ENCODE data around the gene ADAM12. TPM values are rescaled to one million over a fixed set of nuclear protein-coding genes. Genes with fewer than 3 reads are reported as not detected.

ADAM12 gene
- total and polyA plus RNA-seq, 2 donors from 2014 or later, result 0.26 to 3.3 TPM

DNA sequence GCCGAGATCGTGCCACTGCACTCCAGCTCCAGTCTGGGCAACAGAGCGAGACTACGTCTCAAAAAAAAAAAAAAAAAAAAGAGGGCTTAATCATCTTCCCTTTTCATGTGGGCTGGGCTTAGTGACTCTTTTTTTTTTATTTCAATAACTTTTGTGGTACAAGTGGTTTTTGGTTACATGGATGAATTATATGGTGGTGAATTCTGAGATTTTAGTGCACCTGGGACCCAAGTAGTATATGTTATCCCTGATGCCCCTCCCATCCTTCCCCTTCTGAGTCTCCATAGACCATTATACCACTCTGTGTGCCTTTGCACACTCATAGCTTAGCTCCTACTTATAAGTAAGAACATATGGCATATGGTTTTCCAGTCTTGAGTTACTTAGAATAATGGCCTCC lies 4.8 kb upstream of the ADAM12 start:
- DNase-seq, result no peak

GRCh38 chr10:126392469-126392868 lies 4.2 kb upstream of the ADAM12 start:
- intact Hi-C loops (cut with DNase I), result no loop called here
- Histone ChIP-seq H3K4me1 (ENCODE audit: control insufficient read depth in 2 of 3, insufficient read depth in 2 of 3, low read depth in 1 of 3, low read length in 3 of 3) (no peaks in the 10 kb centered on the region), H3K9ac (ENCODE audit: low read length in 3 of 3) (no peak overlapping the region), H3K9me3 (ENCODE audit: control insufficient read depth in 2 of 3, insufficient read depth in 1 of 3, low read length in 3 of 3) (no peaks in the 10 kb centered on the region), H3K27me3 (ENCODE audit: control insufficient read depth, insufficient read depth, low read length) (no peaks in the 10 kb centered on the region), H3K36me3 (ENCODE audit: control insufficient read depth in 2 of 3, insufficient read depth in 3 of 3, low read length in 3 of 3) (no peaks in the 10 kb centered on the region), H3K4me3 (ENCODE audit: low read length in 3 of 3) (no peak overlapping the region), H3K27ac (ENCODE audit: low read depth in 2 of 2, low read length in 2 of 2) (no peak overlapping the region)
- DNase-seq (no peak), FAIRE-seq (no peak)
- no peak for TF ChIP-seq CTCF (IDR thresholded peaks at IDR 0.05; ENCODE audit: borderline replicate concordance, extremely low read depth, insufficient read depth)

More for the DNA sequence above, 4.8 kb upstream of the ADAM12 start:
- H3K36me3 ChIP-seq (ENCODE audit: control insufficient read depth in 2 of 3, insufficient read depth in 3 of 3, low read length in 3 of 3), result no peaks in the 10 kb centered on the region
- TF ChIP-seq CTCF (IDR thresholded peaks at IDR 0.05; ENCODE audit: borderline replicate concordance, extremely low read depth, insufficient read depth), result no peak
- H3K4me3 ChIP-seq (ENCODE audit: low read length in 3 of 3), result no peak overlapping the region
- H3K27me3 ChIP-seq (ENCODE audit: control insufficient read depth, insufficient read depth, low read length), result no peaks in the 10 kb centered on the region
- no peak overlapping the region for H3K9ac ChIP-seq (ENCODE audit: low read length in 3 of 3)
- no peaks in the 10 kb centered on the region for H3K4me1 ChIP-seq (ENCODE audit: control insufficient read depth in 2 of 3, insufficient read depth in 2 of 3, low read depth in 1 of 3, low read length in 3 of 3)
- H3K27ac ChIP-seq (ENCODE audit: low read depth in 2 of 2, low read length in 2 of 2), result no peak overlapping the region
- intact Hi-C loops (cut with DNase I), result no loop called here
- FAIRE-seq, result no peak
- no peaks in the 10 kb centered on the region for H3K9me3 ChIP-seq (ENCODE audit: control insufficient read depth in 2 of 3, insufficient read depth in 1 of 3, low read length in 3 of 3)

DNA sequence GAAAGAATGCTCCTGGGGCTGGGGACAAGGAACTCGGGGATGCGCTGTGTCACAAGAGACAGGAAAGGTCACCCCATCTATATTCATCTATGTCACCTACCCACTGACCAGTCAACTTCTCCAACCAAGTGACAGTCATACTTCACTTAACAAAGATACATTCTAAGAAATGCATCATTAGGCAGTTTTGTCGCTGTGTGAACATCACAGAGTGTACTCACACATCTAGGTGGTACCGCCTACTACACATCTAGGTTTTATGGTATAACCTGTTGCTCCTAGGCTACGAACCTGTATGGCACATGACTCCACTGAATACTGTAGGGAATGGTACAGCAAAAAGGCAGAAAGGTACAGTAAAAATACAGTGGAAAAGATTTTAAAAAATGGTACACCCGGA lies 3.8 kb upstream of the ADAM12 start:
- no peak for FAIRE-seq
- no peak overlapping the region for H3K4me3 ChIP-seq (ENCODE audit: low read length in 3 of 3)

More for the DNA sequence above, 3.8 kb upstream of the ADAM12 start:
- peaks cover 0 to 2% (median 0%) of the 10 kb centered on the region in 3 donors for H3K4me1 ChIP-seq (ENCODE audit: control insufficient read depth in 2 of 3, insufficient read depth in 2 of 3, low read depth in 1 of 3, low read length in 3 of 3)
- no peaks in the 10 kb centered on the region for H3K27me3 ChIP-seq (ENCODE audit: control insufficient read depth, insufficient read depth, low read length)
- H3K9me3 ChIP-seq (ENCODE audit: control insufficient read depth in 2 of 3, insufficient read depth in 1 of 3, low read length in 3 of 3), result no peaks in the 10 kb centered on the region
- intact Hi-C loops (cut with DNase I), result no loop called here
- no peak overlapping the region for H3K27ac ChIP-seq (ENCODE audit: low read depth in 2 of 2, low read length in 2 of 2)
- H3K36me3 ChIP-seq (ENCODE audit: control insufficient read depth in 2 of 3, insufficient read depth in 3 of 3, low read length in 3 of 3), result no peaks in the 10 kb centered on the region
- no peak for DNase-seq
- no peak overlapping the region for H3K9ac ChIP-seq (ENCODE audit: low read length in 3 of 3)
- no peak for TF ChIP-seq CTCF (IDR thresholded peaks at IDR 0.05; ENCODE audit: borderline replicate concordance, extremely low read depth, insufficient read depth)
